T-helper 1 cell treated with Interleukin-12 subunit alpha and Interleukin-12 subunit beta and Interleukin-4 antibody, amounts not matched to agents 30 ng/mL and 1 ng/mL, for 36 hours (primary cell): ENCODE results near the gene GPR35. TPM values are rescaled to one million over a fixed set of nuclear protein-coding genes. Genes with fewer than 3 reads are reported as not detected.

Source experiments
- intact Hi-C: fragments of 100-400 bp; cut with micrococcal nuclease; formaldehyde crosslinking; loops from one replicate; pipeline ENCODE4 v1.15.1; 2024
- total RNA-seq: library from RNA; stranded (reverse); gene quantifications from 2 replicates; pipeline ENCODE4 v1.2.3, GENCODE V29; 2022

Gene GPR35
- total RNA-seq, 1 donor from 2014 or later = 13.5 TPM

DNA sequence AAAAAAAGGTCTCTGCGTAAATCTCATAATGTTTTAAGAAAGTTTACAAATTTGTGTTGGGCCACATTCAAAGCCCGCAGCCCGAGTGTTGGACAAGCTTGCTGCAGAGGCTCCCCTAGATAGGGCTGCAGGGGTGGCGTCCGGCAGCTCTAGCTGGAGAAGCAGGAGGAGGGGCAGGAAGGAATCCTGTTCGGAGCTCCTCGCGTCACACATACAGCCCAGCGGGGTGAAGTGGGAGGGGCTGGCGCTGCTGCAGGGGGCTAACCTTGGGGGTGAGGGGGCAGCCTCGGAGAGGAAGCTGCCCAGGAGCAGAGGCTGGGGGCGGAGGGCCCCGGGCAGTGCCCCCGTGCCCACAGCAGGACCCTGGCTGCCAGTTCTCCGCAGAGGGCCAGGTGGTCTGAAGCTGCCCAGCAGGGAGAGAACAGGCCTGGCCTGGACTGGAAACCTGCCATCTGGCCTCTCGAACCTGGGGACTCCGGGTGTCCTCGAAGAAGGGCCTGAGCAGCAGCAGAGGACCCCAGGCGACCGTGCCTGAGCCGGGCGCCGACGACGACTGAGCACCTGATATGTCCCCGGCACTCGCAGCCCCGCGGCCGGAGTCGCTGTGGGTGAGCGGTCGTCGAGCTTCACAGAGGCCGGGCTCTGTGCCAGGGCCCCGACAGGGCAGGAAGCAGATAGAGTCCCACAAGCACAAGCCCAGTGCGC, 2.6 kb upstream of the GPR35 start:
- intact Hi-C loops = no loop called here

DNA sequence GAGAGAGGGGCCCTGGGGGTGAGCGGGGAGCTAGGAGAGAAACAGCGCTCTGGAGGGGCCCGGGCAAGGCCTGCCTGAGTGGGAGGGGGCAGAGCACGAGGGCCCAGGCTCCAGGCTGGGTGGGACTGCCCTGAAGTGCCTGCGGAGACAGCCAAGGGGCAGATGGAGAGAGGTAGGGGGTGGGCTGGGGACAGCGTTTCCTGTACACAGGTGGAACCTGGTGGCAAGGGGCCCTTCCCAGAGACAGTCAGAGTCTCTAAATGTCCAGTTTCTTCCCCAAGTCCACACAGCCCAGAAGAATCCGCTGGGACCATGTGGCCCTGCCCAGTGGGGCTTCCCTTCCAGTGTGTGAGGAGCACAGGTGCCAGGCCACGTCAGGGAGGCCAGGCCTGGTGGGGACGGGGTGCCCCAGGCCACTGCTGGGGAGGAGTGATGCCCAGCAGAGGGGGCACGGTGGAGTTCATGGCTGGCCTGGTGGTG, 1.7 kb upstream of the GPR35 start:
- intact Hi-C loops = no loop called here

DNA sequence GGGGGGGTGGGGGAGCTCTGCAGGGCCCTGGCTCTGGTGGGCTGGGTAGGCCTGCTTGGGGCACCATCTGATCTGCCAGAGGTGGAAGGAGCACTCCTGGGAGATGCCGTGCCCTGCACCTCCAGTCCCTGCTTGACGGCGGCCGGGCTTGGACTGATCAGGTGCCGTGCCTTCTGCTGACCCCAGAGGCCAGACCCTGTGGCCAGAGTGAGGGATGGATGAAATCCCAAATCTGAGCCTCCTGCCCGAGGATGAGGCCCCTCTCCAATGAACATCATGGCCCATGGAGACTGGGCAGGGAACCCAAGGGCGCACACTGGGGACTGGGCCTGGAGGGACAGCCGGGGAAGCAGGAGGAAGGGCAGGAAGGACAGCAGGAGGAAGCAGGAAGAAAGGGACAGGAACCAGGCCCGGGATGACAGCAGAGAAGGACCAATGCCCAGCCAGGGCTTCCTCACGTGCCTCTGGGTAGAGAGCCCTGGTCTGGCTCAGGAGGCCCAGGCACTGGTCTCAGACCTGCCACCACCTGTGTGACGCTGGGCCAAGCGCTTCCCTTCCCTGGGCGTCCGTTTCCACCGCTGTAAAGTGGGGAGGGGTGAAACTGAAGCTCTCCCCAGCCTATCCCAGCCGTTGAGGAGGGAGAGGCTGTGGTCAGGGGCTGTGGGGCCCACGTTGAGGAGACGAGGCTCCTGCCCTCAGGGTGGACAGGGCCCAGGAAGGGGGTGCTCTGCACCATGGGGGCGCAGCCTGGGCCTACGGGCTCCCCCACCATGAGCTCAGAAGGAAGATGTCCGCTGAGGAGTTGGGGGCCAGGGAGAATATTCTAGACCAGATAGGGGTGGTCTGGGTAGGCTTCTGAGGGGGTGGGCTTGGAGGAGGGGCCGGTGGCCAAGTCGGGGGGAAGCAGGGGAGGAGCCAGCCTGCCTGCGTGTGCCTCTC, 1.0 kb upstream of the GPR35 start:
- intact Hi-C loops = no loop called here

DNA sequence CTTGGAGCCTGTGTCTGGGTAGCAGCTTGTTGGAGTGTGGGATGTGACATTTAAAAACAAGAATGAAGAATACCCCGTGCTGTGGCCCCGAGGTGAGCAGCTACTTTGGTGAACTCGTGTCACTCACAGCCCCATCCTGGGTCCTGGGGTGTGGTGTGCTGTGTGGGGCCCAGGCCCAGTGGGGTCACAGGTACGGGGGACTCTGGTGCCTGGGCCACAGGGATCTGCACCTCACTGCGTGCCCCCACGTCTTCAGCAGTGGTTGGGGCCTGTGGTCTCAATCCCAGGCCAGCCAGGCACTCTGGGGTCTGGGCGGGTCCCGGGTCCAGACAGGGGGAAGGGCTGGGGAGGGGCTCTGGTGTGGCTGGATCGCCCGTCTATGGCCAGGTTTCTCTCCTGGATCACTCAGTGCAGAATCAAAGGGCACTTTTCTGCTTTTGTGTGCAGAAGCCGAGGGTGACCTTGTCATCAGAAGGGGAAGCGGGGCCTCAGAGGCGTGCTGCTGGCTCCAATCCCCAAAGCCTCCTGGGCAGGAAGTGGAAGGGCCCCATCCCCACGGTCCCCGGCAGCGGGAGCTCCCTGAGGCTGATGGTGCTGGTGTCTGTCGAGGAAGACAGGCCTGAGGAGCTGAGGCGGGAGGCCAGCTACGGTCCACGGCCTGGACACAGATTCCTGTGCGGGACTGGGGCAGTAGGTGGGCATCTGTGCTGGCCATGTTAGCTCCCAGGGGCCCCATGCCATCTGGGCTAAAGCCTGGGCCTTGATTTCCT, 1.4 kb downstream of the GPR35 start:
- intact Hi-C loops = no loop called here

DNA sequence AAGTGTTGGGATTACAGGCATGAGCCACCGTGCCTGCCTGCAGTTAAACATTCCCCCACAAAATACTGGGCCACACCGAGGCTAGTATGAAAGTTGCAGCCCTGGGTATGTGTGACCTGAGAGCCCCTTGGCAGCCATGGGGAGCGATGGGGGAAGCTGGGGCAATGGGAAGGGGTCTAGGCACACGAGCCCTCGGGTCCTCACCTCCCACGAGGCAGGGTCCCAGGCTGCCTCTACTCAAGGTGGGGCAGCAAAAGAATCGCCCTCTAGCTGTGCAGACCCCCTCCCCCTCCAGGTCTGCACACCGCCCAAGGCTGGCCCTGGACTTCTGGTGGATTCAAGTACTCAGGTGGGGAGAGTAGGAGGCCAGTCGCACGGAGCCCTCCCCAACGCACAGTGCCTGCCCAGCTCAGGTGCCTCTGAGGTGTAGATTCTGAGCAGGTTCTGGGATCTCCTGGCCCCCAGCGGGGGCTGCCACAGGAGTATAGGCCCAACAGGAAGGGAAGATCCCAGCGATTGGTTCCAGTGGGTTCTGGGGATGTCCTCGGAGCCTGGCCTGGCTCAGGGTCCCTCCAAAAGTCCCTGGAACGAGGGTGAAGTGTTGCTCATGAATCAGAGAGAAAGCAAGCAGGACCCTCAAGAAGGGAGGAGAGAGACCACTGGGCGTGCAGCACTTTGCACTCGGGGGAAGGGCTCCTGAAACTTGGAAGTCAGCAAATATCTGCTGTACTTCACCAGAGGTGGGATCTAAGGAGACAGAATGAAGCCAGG, 2.6 kb downstream of the GPR35 start:
- intact Hi-C loops = no loop called here

DNA sequence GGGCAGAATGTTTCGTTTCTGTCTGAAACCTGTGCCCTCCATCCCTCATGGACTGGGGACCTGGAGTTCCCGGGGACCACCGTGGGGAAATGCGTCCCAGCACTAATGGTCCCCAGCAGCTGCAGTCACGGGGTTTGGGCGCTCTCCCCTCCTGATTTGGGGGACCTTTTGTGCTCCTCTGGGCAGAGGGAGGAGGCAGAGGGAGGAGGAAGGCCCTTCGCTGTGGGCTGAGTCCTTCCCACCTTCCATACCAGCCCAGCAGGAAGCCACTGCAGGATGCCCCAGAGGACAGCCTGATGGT, 3.2 kb downstream of the GPR35 start:
- intact Hi-C loops = no loop called here

DNA sequence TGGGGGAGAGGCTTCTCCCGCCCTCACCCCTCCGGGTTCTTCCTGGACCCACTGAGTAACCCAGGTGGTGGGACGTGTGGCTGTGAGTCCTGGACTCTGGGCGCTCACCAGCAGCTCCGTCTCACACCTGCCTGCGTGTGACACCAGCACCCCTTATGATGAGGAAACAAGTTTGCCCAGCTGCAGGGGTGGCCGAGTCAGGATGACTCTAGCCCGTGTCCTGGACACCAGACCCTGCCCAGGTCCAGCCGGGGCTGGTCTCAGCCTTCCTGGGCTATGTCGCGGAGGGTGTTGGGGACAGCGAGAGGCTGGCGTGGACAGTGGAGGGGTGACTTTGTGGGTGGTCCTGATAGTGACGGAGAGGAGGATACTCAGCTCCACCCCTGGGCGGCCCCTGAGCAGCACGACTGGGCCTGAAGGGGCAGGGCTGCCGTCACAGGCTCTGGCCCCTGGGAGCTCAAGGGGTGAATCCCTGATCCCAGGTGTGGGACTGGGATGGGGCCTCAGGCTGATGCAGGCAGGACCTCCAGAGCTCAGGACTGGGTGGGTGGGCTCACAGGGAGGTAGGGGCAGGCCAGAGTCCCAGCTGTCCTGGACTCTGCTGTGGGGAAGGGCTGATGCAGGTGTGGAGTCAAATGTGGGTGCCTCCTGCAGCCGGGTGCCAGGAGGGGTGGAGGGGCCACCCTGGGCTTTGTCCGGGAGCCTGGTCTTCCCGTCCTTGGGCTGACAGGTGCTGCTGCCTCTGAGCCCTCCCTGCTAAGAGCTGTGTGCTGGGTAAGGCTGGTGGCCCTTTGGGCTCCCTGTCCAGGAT, 3.7 kb downstream of the GPR35 start:
- intact Hi-C loops = no loop called here

DNA sequence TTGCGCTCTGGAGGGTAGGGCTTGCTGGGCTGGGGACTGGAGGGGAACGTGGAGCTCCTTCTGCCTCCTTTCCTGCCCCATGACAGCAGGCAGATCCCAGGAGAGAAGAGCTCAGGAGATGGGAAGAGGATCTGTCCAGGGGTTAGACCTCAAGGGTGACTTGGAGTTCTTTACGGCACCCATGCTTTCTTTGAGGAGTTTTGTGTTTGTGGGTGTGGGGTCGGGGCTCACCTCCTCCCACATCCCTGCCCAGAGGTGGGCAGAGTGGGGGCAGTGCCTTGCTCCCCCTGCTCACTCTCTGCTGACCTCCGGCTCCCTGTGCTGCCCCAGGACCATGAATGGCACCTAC, 4.3 kb downstream of the GPR35 start:
- intact Hi-C loops = no loop called here

DNA sequence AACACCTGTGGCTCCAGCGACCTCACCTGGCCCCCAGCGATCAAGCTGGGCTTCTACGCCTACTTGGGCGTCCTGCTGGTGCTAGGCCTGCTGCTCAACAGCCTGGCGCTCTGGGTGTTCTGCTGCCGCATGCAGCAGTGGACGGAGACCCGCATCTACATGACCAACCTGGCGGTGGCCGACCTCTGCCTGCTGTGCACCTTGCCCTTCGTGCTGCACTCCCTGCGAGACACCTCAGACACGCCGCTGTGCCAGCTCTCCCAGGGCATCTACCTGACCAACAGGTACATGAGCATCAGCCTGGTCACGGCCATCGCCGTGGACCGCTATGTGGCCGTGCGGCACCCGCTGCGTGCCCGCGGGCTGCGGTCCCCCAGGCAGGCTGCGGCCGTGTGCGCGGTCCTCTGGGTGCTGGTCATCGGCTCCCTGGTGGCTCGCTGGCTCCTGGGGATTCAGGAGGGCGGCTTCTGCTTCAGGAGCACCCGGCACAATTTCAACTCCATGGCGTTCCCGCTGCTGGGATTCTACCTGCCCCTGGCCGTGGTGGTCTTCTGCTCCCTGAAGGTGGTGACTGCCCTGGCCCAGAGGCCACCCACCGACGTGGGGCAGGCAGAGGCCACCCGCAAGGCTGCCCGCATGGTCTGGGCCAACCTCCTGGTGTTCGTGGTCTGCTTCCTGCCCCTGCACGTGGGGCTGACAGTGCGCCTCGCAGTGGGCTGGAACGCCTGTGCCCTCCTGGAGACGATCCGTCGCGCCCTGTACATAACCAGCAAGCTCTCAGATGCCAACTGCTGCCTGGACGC, 4.9 kb downstream of the GPR35 start:
- intact Hi-C loops = no loop called here

DNA sequence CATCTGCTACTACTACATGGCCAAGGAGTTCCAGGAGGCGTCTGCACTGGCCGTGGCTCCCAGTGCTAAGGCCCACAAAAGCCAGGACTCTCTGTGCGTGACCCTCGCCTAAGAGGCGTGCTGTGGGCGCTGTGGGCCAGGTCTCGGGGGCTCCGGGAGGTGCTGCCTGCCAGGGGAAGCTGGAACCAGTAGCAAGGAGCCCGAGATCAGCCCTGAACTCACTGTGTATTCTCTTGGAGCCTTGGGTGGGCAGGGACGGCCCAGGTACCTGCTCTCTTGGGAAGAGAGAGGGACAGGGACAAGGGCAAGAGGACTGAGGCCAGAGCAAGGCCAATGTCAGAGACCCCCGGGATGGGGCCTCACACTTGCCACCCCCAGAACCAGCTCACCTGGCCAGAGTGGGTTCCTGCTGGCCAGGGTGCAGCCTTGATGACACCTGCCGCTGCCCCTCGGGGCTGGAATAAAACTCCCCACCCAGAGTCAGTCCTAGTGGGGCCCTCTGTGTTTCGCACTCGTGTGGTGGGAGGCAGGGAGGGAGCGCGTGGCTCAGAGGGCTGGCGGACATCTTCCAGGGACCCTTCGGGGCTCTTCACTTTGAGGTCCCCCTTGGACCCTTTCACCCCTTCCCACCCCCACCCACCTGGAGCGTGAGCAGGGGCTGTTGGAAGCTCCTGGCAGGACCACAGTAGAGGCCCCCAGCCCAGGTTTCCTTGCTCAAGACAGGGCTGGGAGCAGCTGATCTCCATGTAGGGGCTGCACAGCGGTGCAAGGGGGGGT, 5.7 kb downstream of the GPR35 start:
- intact Hi-C loops = no loop called here

DNA sequence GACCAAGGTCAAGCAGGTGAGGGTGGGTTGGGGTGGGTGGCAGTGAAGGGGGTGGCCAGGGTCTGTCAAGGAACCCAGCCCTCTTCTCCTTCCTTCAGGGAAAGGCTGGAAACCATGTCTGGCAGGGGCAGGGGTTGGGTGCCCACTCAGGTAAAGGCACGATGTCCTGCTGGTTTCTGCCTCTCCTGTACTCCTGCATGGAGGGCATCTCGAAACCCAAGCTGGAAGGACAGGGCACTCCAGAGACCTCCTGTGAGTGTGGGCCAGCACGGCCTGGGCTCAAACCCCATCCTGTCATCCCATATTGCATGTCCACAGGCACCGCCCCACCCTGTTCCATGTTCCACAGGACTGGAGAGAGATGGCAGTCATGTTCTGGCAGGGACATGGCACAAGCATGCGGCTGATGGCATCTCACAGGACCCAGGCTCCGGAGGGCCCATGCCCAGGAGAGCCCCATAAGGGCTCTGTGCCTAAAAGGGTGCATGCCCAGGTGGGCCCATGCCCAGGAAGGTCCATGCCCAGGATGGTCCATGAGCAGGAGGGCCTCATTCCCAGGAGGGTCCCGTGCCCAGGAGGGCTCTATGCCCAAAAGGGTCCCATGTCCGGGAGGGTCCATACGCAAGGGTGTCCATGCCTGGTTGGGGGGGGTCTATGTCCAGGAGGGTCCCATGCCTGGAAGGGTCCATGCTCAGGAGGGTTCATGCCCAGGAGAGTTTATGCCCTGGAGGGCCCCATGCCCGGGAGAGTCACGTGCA, 6.4 kb downstream of the GPR35 start:
- intact Hi-C loops = no loop called here

DNA sequence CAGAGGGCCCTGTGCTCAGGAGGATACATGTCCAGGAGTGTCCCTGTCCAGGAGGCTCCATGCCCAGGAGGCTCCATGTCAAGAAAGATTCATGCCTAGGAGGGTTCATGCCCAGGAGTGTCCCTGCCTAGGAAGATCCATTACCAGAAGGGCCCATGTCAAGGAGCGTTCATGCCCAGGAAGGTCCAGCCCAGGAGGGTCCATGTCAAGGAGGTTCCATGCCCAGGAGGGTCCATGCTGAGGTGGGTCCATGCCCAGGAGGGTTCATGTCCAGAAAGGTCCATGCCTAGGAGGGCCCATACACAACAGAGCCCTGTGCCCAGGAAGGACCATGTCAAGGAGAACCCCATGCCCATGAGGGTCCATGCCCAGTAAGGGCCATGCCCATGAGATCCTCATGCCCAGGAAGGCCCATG, 7.0 kb downstream of the GPR35 start:
- intact Hi-C loops = no loop called here

DNA sequence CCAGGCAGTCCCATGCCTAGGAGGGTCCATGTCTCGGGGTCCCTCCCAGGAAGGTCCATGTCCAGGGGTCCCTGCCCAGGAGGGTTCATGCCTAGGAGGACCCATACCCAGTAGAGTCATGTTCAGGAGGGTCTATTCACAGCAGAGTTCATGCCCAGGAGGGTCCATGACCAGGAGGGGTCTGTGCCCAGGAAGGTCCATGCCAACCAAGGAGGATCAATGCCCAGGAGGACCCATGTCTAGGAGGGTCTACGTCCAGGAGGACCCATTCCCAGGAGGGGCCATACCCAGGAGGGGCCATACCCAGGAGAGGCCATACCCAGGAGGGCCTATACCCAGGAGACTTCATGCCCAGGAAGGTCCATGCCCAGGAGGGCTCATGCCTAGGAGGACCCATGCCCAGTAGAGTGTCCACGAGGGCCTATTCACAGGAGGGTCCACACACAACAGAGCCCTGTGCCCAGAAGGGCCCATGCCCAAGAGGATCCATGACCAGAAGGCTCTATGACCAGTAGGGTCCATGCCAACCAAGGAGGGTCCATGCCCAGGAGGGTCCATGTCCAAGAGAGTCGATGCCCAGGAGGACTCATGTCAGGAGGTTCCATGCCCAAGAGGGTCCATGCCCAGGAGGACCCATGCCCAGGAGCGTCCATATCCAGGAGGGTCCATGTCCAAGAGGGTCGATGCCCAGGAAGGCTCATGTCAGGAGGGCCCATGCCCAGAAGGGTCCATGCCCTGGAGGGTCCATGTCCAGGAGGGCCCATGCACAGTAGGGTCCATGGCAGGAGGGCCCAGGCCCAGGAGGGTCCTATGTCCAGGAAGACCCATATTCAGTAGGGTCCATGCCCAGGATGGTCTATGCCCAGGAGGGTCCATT, 10.1 kb downstream of the GPR35 start:
- intact Hi-C loops = no loop called here

DNA sequence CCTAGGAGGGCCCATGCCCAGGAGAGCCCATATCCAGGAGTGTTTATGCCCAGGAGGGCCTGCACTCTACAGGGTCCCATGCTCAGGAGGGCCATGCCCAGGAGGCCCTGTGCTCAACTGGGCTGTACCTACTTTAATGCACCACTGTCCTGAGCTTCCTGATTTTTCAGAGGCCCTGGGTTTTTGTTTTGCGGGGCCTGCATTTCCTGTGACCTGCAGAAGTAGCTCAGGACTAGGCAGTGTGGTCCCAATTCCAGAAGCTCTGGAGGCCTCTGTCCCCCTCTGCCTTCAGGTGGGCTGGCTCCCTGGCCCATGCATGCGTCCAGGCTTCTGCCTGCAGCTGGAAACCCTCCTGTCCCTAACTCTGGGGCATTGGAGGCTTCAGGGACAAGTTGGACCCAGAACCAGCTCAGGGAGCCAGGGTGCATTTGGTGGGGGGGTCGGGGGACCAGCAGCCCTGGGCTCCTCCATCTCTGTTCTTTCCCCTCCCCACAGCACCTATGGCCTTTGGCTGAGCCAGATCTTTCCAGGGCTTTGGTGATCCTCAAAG, 10.8 kb downstream of the GPR35 start:
- intact Hi-C loops = no loop called here

DNA sequence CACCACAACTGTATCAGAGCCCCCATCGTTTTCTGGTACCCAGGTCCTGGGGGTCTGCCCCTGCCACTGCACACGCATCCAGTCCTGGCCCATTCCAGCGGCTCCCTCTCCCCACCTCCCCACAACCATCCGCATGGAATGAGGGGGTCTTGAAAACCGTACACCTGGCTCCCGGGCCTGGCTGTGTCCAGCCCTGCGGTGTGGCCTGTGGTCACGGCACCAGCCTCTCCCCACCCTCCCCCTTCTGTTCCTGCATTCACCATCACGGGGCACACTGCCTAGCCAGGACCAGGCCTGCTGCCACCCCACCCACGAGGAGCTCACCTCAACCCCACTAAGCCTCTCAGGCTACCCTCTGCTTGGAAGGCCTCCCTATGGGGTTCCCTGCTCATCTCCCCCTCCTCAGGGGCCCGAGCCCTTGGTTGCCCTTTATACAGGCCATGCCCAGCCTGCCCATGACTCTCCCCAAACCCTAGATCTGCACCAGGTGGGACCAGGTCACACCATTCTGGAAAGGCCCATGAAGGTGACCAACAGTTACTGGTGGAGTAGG, 11.4 kb downstream of the GPR35 start:
- intact Hi-C loops = no loop called here

DNA sequence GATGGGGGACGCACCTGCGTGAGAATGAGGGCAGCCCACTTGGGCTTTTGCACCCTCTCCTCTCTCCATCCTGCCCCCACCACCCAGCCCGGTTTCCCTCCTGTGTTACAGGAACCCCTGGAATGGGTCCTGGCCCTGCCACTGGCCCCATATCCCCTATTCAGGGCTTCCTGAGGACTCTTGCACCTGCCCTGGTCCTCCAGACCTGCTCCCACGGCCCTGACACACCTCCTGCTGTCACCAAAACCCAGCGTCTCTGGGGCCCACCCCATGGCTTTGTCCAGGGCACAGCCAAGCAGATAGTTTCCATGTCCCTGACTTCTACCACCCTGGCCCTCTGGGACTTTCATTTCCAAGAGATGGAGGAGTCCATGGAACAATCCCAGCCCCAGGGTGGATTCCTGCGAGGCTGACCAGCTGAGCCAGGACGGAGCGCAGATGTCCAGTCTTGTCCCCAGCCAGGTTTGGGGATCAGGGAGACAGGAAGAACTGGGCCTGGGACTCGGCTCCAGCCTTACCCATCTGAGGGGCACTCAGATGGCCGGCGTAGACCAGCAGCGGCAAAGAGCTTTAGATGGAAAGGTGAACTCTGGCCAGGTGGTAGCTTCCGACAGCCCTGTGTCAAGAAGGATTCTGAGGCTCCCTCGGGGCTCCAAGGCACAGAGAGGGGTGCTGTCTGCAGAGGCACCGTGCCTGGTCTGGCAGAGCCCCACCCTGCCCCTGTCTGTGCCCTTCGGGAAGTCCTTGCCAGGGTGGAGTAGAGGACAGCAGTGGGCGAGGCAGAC, 12.0 kb downstream of the GPR35 start:
- intact Hi-C loops = no loop called here
